Embryonic facial prominence (tissue), 1 donor: Measurements from ENCODE around the gene MAP2K5.
"Not testable (repeated sequence)": the region's sequence is repeated elsewhere in the genome, so short reads cannot be mapped to it uniquely, and the experiment has no call there.

Source experiments
- DNase-seq: peaks from one replicate; pipeline ENCODE4 v3.0.0-alpha.2; 2016; ENCODE audit errors: extremely low spot score

Gene MAP2K5

DNA sequence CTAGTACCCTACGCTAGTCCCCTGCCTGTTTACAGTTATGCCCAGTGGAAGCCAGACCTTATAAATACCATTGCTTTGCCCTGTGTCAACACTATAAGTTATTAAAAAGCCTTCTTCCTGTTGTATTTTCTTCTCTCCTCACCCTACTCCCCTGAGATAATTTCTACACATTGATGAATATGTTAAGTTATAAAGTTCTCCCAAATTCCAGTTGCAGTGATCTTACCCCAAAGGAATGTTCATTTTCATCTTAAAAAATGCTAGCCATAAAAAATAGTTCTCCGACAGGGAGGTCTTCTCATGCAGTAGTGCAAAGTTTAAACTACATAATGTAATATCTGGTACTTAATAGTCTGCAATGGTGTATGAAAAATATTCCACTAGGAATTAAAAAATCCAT, 58.6 kb downstream of the MAP2K5 start:
- DNase-seq, result no peak

DNA sequence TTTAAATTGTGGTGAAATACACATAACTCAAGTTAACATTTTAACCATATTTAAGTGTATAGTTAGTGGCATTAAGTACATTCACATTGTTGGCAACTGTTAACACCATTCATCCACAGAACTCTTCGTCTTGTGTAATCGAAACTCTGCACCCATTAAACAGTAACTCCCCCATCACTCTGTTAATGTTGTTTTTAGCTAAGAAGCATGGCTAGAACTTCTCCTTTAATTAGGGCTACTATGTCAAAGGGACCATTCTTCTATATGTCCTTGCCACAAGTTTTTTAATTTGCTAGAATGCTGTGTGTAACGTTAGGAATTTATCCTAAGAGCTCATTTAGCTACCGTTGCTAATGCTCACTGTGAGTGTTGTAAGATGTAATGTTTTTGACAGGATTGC, 60.6 kb downstream of the MAP2K5 start:
- DNase-seq, result no peak

DNA sequence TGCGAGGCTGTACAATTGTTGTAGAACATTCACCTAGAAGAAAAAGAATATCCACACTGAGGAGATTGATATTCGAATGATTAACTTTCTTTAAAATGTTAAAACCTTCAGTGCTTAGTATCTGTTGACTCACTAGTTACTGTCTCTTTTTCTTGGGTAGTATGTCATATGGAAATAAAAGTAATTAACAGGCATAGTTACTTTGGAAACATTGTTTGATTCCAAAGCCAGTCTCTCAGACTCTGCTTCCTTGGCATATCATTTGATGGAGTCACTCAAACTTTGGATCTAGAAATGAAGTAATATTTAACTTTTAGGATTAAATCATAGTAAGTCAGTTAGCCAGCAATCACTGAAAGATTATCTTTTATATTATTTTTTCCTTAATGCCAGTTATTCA, 63.4 kb downstream of the MAP2K5 start:
- no peak for DNase-seq

DNA sequence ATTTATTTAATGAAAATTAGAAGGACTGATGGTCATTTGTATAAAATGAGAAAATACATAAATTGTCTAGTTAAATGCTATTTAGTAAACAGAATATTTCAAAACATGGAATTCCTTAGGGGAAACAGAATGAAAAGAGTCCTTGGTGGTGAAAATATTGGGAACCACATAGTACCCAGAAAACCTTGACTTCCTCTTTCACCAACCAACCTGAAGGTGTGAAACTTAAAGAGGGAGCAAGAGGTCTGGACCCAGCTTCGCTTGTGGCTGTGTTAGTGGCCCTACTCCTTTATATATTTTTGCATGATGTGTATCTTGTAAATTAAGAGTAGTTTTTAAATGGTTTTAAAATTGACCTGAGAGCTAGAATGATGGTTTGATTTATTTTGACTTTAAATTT, 64.2 kb downstream of the MAP2K5 start:
- DNase-seq, result no peak

DNA sequence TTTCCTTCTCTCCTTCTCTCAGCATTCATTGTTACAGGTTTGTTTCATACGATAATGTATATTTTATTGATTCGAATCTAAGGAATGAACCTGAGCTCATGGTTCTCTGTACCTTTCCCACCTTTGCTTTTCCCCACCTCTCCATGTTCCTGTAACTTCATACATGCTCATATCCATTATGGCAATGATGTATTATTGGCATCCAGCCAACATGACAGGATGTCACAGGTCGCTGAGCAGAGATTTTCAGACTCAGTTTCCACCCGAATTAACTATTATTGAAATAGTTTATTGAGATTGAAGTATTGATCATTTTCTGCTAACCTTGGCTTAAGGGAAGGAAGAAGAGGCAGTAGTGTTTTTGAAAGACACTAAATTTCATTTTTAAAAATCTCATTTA, 64.8 kb downstream of the MAP2K5 start:
- DNase-seq, result no peak

DNA sequence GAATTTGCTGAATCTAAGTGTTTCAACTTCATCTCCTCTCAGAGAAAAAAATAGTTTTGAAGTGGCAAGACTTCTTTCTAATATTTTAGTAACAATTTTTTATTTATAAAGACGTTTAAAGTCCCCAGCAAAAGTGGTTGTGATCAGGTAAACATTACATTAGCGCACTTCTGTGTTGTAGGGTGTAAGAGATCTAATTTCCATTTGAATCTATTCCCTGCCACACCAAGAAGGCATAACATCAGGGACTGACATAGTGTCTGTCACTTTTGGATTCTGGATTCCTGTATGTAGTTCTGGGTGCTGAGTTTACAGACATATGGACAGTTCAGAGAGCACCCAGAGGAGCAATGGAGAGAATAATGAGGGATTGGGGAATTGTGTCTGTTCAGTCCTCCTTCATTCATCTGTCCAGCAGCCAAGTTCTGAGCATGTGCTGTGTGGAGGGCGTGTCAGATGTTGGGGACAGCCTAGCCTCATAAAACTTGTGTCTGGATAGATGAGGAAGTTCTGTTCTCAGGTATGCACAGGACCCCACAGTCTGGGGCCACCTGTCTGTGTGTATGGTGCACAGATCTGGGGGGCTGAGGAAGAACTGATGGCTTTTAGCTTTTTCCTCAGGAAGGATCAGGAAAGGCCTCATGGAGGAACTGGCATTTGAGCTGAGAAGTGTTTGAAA, 65.6 kb downstream of the MAP2K5 start:
- DNase-seq, result no peak

DNA sequence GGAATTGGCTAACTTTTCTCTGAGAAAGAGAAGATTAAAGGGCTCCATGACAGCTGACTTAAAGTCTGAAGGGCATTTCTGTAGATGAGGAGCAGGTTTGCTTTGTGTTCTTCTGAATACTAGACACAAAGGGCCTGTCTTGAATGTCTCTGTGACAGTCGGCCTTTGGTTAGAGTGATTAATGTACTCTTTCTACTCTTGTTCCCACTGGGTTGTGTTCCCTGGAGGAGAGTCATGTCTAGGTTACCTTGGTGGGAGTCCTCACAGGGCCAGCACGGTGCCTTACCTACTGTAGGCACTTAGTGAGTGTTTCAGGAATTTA, 66.1 kb downstream of the MAP2K5 start:
- DNase-seq, result no peak

DNA sequence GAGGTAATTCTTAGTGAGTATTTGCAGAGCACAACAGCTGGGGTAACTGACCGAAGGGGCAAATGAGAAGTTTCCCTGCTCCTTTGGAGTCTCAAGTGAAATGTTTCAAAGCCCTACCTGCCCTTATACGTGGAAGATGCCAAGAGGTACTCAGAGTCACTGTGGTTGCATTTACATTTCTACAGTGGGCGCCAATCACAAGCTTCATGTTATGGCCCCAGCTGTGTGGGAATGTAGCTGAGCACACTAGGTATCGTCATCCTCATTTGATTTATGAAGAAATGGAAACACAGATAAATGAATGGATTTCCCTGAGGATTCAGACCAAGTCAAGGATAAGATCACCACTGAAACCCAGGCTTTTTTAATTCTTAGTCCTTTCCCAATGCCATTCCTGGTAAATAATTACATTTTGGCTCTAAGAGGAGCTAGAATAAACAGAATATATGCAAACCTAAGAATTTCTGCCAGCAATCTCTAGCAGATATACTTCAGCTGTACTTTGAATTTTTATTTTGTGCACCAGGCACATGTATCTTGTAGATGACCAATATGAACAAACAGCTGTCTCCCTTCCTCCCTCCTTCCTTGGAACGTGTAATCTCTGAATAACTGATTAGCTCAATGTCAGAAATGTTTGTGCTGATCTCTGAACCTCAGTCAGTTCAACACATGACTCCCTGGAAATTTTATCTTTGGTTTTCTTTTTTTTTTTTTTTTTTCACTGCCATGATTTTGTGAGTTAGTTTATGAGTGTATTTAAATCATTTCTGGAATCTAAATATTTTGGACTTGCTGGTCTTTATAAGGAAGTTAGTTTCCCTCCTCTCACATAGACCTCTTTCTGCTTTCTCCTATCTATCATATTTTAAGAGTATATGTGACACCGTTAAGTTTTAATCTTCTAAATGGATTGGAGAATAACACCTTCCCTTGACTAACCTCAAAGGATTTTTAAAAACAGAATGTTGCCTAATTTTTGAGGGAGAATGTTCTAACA, 69.2 kb downstream of the MAP2K5 start:
- no peak for DNase-seq

DNA sequence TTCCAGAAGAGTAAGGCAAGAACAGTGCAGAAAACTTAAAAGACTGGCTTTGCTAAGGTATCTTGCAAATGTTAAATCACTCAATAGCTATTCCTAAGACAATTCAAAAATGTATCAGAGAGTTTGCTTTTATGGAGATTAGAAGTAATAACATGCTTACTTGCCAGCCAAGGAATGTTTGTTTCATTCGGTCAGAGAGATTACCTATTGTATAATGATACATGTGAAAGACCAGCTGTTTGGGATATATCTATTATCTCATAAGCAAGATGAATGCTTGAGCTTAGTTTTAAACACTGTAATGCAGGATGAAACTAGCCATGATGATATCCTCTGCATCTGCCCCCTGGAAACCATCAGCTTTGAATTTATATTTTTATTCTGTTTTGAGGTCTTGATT, 70.7 kb downstream of the MAP2K5 start:
- no peak for DNase-seq

DNA sequence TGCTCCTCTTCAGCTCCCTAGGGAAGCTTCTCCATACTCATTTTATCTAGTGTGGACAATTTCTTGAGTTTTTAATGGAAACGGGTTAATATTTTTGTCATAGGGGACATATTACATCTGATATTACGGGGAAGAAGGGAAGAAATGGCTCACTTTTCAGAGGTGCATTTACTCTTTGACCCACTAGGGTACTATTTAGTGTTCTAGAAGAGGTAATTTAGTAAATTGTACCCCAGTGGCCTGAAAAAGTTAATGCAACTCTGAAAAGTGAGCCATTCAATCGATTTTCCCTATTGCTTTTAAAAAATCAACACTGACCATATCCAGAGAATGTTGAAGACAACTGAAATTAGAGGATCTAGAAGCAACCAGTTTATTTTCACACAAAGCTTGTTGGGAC, 71.2 kb downstream of the MAP2K5 start:
- no peak for DNase-seq

DNA sequence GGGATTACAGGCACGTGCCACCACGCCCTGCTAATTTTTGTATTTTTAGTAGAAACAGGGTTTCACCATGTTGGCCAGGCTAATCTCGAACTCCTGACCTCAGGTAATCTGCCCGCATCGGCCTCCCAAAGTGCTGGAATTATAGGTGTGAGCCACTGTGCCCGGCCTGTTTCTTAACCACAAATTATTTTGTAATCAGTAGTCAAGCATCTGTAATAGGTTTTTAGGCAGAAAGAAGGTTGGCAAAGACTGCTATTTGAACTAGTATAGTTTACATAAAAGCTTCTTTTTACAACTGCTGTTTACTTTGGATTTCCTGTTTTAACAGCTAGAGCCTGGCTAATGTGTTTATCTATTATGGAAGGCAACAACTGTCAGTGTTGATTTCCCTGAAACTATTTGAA, 72.6 kb downstream of the MAP2K5 start:
- DNase-seq, result not testable (repeated sequence)

DNA sequence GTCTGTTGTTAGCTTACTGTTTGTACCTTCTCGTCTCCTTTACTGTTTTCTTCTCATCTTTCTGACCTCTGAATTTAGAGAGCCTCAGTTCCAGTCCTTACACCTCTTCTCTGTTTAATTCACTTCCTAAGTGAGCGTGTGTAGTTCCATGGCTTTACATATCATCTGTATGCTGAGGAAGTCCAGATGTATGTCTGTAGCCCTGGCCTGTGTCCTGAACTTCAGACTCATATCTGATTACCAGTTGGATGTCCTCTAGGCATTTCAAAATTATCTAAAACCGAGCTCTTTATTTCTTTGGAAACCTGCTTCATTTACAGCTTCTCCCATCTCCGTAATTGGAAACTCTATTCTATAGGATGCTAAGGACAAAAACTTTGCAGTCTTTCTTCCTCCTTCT, 75.8 kb downstream of the MAP2K5 start:
- no peak for DNase-seq

DNA sequence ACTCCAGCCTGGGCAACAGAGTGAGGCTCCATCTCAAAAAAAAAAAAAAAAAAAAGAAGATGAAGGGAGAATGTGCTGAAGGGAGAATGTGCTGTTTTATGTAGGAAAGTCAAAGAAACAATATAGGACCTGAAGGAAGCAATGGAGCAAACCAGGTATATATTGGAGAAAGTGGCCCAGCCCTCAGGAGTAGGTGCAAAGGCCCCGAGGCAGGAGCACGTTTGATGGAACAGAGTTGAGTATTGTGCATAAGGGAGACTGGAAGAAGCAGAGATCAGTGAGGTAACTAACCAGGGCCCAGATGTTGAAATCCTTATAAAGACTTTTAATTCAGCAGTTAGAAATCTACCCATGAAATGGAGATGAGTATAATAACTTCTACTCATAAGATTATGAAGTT, 79.6 kb downstream of the MAP2K5 start:
- DNase-seq, result no peak

DNA sequence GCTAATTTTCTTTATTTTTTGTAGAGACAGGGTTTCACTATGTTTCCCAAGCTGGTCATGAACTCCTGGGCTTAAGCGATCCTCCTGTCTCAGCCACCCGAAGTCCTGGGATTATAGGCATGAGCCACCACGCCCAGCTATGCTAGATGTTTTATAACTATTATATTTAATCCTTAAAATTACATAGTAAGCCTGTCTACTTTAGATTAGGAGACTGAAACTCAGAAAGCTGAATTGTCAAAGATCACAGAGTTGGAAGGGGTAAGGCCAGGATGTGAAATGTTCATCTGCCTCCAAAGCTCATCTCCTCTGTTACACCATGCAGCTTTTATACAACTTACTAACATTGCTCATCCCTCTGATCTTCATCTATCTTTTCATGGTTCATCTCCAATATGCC, 89.8 kb downstream of the MAP2K5 start:
- no peak for DNase-seq

DNA sequence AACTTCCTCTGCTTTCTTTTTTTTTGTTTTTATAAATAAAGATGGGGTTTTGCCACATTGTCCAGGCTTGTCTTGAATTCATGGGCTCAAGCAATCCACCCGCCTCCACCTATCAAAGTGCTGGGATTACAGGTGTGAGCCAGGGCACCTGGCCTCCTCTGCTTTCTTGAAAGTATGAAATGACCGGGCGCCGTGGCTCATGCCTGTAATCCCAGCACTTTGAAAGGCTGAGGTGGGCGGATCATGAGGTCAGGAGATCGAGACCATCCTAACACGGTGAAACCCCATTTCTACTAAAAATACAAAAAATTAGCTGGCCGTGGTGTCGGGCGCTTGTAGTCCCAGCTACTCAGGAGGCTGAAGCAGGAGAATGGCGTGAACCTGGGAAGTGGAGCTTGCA, 93.4 kb downstream of the MAP2K5 start:
- DNase-seq, result not testable (repeated sequence)

DNA sequence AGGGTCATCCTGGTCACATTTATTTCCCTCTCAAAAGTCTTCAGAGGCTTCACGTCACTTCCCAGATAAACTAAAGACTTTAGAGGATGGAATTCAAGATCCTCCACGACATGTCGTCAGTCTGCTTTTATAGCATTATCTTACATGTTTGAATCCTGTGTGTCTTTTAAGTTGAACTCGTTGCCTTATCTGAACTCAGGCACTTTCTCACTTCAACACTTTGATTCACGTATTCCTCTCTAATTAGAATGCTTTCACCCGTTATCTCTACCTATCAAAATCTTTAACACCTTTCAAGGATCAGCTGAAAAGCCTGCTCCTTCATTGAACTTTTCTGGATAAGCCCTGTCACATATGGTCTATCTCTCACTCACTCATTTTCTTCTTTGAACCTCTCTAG, 97.1 kb downstream of the MAP2K5 start:
- DNase-seq, result no peak

DNA sequence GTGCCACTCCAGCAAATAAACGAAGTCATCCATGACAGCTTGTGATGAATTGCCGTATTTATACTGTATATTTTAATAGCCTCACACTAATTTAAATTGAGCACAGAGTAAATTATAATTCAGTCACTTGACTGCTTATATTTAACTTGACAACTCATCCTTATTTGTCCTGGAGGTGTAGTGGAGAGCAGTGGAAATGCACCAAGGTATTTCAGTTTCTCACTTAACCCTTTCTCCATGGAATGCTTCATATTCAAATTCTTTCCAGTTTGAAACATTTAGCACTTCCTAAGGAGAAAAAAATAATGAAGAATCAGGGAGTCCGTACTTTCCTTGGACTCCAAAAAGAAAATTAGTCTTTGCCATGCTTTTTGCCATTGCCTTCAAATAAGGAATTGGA, 99.0 kb downstream of the MAP2K5 start:
- no peak for DNase-seq

DNA sequence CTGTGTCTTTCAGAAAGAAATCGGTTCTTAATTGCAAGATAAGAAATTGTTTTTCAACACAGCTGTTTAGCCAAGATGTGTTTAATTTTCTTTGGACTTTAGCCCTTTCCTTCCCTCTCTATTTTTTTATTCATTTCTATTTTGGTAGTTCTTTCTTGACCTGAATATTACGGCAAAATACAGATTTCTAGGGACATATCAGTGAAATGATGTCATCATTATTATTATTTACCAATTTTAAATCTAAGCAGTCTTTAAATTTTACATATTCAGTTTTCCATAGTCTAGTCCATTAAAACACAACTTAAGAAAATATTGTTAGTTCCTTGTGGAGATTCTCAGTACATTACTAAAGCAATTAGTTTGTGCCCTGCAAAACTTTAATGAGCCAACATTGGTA, 104.3 kb downstream of the MAP2K5 start:
- DNase-seq, result no peak

DNA sequence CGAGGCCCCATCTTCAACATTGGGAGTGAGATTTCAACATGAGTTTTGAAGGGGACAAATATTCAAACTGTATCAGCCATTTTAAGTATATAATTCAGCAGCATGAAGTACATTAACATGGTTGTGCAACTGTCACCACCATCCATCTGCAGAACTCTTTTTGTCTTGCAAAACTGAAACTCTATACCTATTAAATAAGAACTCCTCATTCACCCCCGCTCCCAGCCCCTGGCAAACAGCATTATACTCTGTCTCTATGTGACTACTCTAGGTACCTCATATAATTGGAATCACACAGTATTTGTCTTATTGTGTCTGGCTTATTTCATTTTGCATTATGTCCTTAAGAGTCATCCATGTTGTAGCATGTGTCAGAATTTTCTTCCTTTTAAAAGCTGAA, 110.1 kb downstream of the MAP2K5 start:
- no peak for DNase-seq

DNA sequence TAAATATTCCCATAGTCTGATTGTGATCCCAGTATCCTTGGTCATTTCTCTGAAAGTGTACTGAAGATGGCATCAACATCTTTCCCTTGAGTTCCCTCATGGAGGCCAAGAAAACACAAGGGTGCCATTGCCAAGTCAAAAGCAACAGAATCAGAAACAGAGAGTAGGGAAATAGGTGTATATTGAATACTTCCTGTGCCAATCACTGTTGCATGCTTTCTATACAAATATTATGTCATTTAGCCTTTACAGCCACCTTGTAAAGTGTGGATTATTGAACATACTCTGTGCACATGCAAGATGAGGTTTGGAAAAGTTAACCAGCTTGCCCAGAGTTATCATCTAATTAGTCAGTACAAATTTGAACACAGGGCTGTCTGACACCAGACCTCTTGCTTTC, 117.9 kb downstream of the MAP2K5 start:
- no peak for DNase-seq

DNA sequence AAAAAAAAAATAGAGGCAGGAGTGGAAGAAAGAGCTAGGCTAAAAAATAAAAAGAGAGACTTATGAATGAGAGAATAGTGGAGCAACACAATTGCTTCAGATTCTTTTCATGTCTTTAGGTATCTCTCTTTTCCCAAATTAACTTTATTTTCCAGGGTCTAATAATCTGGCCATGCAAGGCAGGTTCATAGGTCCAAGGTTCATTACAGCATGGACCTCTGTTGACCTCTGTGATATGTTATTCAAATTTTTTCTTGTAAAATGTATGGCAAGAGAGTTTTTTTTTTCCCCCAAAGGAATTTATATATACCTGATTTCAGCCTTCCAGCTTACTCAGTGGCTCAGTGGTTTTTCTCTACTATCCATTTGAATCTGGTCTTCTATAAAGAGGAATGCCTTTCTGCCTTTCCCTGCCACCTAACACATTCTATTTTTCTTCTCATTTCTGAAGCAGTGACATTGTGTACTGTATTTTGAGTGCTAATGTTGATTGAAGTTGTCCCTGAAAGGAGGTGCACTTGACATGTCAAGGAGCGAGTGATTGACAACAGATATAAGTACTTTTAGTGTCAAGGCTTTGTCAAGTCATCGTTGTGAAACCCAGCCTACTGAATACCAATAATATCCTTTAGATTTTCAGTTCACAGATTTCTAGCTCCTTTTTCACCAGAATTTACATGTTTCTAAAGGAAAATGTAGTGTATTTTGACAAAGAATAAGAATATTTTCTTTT, 118.5 kb downstream of the MAP2K5 start:
- no peak for DNase-seq

DNA sequence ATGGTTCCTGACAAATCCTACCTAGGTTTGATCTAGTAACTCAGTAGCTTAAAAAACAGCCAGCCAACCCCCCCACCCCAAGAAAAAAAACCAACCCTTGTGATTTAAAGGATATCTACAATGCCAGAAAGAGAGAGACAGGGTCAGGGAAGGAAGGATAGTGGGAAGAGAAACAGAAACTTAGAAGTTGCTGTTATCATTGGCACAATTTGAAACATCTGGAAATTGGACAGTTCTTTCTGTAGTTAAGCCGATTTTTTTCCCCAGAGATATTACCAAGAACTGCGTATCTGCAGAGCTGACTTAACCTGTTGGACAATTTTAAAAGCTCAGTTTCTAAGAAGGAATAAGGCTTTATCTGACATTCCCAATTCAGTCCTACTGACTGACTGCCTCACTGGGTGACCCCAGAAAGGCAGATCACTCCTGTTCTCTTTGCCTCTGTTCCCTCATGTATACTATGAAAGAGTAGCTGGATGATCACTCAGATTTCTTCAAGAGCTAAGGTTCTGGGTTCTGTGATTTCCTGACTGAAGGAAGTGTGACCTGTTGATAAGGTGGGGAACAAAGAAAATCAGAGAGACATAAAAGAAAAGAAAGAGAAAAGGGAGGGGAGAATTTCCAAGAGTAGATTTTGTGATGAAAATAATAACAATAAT, 128.3 kb downstream of the MAP2K5 start:
- no peak for DNase-seq
